Daoy (cell line): Measurements from ENCODE around the gene UBALD1. TPM values are rescaled to one million over a fixed set of nuclear protein-coding genes. Genes with fewer than 3 reads are reported as not detected.
"Not testable (repeated sequence)": the region's sequence is repeated elsewhere in the genome, so short reads cannot be mapped to it uniquely, and the experiment has no call there.

Experiments
- DNase-seq: peaks from one replicate; pipeline ENCODE4 v3.0.0-alpha.2; 2015; ENCODE audit warnings: low read depth
- total RNA-seq: library from RNA; depleted of rRNA; stranded (reverse); fragments of >200 nt; shearing (Covaris generic); gene quantifications from 2 replicates; pipeline ENCODE4 v1.2.3, GENCODE V29; 2014

Gene UBALD1
- total RNA-seq, 1 experiment from 2014 or later, result 16.3 TPM

DNA sequence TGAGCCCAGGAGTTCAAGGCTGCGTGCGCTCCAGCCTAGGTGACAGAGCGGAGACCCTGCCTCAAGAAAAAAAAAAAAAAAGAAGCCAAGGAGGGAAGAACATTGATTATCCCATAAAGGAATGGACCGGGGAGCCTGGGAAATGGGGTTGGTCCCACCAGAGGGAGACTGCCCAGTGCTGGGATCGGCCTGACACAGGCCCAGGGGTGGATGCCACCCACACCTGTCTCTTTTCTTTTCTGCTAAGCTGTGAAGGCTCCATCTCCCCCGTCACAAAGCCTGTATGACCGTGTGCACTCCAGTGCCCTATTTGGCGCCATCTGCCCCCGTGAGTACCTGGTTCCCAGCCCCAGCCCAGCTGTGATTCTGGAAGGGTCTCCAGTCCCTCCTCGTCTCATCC, 15.7 kb downstream of the UBALD1 start:
- DNase-seq, result no peak

DNA sequence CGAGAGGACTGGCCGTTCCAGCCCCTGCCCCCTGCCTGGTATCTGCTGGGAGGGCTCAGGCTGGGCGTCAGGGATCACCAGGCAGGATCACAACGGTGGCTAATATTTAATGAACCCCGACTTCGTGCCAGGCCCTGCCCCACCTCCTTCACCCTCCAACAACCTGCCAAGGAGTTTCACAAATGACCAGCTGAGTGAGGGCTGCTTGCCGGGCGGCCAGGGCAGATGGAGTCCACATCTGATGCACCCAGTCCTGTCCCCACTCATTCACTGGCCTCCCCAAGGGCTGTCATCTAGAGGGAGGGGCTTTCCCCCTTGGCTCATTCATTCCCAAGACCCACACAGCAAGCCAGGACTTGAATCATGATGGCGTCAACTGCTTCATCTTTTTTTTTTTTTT, 17.5 kb downstream of the UBALD1 start:
- no peak for DNase-seq

DNA sequence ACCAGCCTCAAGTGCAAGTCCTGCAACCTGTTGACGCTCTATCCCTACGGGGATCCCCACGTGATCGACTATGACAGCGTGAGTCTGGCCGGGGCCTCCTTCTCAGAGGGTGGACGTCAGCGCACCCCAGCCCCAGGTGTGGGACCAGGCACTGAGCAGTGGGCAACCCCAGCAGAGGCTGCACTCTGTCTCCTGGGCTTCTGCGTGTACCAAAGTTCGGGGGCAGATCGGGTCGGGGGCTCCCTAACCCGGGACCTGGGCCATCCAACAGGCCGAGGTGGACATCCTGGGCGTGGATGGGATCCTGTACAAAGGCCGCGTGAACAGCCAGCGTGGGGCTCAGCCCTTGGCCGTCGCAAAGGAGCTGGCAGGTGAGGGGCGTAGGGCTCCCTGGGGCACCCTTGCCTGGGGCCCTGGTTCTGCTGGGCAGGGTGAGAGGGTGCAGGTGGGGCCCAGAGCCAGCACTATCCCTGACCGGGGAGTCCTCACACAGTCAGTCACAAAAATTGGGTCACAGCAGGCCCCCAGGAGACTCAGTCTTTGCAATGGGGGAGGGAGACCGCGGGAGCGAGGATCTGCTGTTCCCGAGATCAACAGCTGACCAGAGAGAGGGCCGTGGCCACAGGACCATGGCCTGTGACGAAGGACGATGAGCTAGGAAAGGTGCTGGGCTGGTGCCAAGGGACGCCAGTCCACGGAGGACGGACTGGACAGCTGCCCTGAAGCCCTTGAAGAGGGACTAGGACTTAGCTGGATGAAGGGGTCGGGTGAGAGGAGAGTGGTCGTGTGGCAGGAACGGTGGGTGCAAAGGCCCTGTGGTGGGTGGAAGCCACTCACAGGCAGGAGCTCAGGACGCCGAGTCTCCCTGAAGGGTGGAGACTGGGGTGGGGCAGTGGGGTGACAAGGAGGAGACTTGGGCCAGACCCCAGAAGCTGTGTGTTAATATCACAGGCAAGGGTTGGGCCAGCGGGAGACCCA, 20.0 kb downstream of the UBALD1 start:
- no peak for DNase-seq

DNA sequence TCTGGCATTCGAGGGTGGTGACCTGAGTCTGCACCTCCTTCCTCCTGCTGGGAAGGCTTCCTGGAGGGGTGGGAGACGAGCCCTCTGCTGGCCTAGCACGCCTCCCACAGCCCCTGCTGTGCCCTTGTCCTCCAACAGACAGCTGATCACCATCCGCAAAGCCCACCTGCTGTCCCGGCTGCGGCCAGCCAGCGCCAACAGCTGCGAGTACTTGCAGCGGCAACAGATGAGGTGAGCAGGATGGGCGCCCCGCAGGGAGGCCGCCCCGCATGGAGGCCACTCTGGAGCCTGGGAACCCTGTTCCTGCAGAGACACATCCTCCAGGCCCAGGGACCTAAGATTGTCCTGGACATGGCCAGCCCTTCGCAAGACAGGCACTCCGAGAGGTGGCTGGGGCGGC, 21.6 kb downstream of the UBALD1 start:
- no peak for DNase-seq

DNA sequence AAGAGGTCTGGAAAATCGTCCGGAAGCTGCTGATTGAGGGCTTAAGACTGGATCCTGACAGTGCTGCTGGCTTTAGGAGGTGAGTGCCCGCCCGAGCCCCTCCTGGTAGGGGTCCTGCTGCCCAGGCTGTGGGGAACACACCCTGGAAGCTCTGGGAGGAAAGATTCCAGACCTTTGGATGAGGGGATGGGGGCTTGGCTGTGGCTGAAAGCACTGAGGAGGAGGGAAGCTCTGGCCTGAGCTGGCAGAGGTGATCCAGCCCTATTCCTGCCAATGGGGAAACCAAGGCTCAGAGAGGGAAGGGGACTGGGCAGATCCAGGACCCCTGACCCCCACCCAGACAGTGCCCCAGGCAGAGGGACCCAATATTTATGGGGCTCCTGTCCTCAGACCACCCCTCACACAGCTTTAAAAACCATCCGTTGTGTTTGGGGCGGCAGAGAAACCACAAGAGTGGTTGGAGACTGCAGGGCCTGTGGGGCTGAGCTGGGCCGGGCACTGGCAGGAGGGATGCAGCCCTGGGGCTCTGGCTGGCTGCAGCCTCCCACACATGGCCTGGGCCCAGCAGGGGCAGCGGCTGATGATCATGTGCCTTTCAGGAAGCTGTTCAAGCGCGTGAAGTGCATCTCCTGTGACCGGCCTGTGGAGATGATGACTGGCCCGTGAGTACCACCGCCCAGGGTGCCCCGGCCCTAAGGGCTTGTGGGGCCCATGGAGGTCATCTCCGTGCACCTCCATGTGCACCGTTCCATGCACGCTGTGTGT, 22.8 kb downstream of the UBALD1 start:
- DNase-seq, result no peak

DNA sequence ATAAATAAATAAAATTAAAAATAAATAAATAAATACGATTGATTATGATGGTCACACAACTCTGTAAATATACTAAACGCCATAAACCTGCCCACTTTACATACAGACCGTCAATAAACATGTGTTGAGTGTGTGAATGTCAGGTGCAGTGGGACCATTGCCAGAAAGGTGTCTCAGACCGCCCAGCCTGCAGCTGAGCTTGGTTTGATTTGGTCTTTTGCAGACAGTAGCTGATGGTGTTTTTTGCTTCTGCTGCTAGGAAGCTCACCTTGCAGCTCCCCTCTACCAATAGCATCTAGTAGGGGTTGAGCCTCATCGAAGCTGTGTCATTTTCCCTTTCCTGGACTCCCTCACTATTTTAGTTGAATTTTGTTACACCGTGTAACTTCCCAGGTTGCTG, 23.5 kb downstream of the UBALD1 start:
- no peak for DNase-seq

DNA sequence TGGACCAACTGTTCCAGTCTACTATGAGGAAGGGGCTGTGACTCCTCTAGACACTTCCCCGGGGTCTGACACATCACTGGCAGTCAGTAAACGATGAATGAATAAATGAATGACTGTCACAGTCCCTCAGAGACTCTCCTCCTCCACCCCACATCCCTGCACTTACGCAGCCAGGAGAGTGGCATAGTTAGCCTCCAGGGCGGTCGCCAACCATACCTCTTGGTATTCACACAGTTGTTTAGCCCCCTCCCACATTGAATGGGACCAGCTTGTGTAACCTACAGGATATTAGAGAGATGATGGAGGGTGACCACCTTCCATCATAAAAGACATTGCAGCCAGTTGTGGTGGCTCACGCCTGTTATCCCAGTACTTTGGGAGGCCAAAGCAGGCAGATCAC, 25.7 kb downstream of the UBALD1 start:
- DNase-seq, result no peak

DNA sequence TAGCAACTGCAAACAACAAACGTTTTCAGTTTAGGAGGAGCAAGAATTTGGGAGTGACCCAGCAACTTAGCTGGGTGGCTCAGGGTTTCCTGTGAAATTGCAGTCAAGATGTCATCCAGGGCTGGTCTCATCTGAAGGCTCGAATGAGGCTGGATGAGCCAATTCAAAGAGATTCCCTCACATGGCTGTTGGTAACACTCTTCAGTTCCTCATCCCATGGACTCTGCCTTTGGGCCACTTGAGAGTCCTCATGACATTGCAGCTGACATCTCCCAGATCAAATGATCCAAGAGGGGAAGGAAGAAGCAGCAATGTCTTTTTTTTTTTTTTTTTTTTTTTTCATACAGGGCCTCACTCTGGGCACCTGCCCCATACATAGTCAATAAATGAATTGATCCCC, 26.3 kb downstream of the UBALD1 start:
- no peak for DNase-seq

DNA sequence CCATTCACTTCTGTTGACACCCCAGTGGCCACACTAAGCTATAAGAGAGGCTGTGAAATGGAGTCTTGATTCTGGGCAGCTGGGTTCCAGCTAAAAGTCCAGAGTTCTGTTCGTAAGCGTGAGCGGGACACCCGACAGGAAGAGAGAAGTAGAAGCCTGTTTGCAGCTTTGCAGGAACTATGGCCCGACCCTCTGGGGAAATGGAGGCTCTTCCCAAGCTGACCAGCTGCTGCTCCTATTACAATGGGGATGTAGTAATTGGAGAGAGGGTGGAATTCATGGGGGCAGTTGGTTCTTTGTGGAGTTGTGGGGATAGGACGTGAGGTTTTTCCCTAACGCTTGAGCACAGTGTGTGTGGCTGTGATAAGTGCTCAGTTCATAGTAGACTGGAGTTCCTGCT, 28.4 kb downstream of the UBALD1 start:
- DNase-seq, result no peak

DNA sequence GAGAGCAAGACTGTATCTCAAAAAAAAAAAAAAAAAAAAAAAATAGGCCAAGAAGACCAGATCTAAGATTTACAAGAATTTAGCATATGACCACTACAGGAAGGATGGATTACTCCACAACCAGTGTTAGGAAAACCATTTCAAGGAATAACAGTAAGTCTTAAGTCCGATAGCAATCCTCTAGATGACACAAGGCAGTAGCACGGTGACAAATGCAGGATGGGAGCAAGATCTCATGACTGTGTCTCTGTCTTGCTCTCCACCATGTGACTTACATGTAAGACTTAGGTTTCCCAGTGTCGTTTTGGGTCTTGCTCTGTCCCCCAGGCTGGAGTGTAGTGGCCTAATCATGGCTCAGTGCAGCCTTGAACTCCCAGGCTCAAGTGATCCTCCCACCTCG, 30.8 kb downstream of the UBALD1 start:
- no peak for DNase-seq

DNA sequence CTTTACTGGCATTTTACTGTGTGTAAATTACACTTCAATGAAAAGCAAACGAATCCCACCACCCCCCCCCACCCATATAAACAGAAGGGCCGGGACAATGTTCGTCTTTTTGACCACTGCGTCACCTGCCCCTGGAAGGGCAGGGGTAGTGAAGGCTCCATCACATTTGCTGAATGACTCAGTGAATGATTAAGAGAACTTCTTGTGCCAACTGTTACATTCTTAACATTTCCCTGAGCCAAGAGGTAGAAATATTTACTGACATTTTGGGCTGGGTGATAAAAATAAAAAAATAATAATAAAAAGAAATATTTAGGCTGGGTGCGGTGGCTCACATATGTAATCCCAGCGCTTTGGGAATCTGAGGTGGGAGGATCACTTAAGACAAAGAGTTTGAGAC, 34.4 kb downstream of the UBALD1 start:
- DNase-seq, result no peak

DNA sequence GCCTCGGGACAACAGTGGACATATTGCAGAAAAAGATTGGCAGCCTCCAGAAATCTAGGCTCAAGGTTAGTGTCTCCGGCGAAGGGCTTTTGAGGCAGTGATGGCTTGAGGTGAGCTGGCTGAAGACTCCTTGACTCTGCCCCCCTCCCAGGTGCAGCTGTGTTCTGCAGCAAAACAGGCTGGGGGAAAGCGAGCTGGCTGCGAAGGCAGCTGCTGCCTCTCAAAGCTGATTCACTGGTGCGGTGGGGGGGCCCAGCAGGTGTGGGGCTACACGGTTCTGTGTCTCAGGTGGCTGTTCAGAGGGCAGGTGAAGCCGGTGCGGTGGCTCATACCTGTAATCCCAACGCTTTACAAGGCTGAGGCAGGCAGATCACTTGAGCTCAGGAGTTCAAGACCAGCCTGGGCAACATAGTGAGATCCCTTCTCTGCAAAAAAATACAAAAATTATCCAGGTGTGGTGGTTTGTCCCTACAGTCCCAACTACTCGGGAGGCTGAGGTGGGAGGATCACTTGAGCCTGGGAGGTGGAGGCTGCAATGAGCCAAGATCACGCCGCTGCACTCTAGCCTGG, 35.6 kb downstream of the UBALD1 start:
- no peak for DNase-seq

DNA sequence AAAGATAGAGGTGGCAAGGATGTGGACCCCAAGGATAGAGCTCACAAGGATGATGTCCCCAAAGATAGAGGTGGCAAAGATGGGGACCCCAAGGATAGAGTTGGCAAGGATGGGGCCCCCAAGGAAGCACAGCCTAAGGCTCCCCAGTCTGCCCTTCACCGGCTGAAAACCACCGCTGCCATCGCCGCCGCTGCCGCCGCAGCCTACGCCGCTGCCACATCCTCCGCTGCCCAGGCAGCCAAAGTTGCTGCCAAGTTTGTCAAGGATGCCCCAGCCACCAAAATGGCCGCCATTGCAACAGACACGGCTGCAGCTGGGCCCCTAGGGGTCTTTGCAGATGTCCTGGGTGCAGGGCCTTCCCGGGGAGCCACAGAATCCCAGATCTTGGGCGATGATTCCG, 38.7 kb downstream of the UBALD1 start:
- DNase-seq, result no peak

DNA sequence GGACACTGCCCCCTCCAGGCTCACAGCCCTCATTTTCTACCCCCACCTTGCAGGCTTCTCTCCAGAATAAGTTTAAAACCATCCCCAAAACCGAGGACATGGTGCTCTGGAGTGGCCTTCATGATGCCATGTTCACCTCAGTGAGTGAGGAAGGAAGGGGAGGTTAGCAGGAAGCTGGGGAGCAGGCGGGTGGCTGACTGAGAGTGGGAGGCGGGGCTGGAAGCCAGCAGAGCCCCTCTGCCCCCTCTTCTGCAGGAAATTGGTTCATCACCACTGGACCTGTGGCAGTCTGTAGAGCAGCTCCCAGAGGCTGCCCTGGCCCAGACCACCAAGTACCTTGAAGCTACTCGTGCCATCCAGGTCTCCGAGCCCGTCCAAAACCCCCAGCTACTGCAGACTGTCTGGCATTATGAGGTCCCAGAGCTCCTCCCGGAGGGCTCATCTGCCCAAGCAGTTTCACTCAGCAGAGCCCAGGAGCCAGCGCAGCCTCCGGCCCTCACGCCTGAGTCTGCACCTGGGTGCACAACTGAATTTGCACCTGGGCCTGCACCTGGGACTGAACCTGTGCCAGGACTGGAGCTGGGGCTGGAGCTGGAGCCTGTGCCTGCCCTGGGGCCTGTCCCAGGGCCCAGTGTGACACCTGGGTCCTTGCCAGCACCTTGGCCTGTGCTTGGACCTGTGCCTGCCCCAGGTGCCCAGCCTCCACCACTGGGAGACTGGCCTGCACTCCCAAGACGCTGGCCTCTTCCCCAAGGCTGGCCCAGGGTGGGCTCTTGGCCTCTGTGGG, 39.6 kb downstream of the UBALD1 start:
- DNase-seq, result no peak

DNA sequence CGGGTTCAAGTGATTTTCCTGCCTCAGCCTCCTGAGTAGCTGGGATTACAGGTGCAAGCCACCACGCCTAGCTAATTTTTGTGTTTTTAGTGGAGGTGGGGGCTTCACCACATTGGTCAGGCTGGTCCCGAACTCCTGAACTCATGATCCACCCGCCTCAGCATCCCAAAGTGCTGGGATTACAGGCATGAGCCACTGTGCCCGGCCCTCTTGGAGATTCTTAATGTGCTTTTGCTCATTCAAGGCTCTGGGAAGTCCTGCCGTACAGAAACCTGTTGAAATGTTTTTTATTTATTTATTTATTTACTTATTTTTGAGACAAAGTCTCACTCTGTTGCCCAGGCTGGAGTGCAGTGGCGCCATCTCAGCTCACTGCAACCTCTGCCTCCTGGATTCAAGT, 40.8 kb downstream of the UBALD1 start:
- not testable (repeated sequence) for DNase-seq

DNA sequence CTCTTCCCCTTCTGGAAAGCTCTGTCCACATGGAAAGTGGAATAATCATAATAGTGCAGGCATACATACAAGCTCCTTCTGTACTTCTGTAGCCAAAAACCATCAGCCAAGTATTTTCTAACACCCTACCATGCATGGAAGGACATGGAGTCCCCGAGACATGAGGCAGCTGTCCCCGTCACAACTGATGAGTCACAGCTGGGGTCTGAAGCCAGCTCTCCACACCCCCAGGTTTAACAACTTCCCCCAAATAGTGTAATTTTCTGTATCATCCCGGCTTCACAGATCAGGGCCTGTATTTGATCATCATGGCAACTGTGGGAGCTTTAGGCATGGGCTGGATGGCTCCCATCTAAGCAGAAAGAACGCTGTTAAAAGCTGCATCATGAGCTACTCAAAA, 42.0 kb downstream of the UBALD1 start:
- DNase-seq, result no peak

DNA sequence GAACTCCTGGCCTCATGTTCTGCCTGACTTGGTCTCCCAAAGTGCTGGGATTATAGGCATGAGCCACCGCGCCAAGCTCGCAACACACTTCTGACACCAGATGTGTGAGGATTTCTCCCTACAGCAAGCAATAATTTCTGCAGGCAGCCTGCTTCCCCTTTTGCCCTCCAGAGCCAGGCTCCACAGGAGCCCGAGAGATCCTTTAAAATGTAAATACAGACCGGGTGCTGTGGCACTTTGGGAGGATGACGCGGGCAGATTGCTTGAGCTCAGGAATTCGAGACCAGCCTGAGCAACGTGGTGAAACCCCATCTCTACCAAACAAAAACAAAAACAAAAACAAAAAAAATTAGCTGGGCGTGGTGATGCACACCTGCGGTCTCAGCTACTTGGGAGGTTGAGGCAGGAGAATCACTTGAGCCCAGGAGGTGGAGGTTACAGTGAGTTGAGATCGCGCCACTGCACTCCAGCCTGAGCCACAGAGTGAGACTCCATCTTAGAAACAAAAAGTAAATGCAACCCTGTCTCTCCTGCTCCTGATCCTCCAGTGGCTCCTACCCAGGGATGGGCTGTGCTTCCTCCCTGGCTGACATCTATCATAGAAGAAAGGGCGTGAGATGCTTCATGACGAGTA, 43.9 kb downstream of the UBALD1 start:
- DNase-seq, result no peak

DNA sequence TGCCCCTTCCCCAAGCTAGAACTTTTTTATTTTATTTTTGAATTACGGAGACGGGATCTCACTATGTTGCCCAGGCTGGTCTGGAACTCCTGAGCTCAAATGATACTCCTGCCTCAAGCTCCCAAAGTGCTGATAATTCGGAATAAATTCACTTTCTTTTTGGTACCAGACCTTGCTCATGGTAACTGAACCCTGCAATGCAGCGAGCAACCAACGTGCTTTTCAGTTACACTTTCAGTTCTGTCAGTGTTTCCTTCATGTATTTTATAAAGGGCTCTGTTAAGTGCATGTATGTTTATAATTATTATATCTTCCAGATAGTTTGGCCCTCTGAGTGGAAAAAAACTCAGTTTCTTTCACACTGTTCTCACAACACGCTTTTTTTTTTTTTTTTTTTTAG, 44.6 kb downstream of the UBALD1 start:
- DNase-seq, result no peak

DNA sequence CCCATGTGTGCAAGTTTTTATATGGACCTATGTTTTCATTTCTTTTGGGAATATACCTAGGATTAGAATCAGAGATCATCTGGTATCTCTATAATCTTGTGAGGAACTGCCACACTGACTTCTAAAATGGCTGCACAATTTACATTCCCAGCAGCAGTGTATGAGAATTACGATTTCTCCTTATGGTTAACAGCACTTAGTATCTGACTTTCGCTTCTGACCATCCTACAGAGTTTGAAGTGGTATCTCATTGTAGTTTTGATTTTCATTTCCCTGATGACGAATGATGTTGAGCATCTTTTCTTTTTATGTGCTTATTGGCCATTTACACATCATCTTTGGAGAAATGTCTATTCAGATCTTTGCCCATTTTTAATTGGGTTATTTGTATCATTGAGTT, 48.5 kb downstream of the UBALD1 start:
- no peak for DNase-seq

DNA sequence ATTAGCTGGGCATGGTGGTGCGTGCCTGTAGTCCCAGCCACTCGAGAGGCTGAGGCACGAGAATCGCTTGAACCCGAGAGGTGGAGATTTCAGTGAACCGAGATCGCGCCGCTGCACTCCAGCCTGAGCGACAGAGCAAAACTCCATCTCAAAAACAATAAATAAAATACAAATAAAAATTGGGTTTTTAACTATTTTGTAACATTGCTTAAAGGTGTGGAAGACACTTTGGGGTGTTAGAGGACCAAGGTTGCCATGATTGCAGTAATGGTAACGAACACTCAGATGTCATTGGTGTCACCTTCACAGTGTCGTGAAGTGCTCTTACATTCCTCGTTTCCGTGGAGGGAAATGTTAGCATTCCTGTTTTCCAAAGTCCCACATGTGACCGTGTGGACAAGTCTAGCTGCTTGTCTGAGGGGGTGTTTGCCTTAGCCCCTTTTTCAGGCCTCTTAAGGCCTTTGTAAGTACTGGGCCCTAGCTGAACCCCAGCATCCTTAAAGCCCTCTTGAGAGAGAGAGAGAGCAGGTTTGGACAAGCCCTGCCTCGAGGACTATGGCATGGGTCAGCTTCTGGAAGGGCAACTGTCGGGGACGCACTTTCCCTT, 49.9 kb downstream of the UBALD1 start:
- no peak for DNase-seq

DNA sequence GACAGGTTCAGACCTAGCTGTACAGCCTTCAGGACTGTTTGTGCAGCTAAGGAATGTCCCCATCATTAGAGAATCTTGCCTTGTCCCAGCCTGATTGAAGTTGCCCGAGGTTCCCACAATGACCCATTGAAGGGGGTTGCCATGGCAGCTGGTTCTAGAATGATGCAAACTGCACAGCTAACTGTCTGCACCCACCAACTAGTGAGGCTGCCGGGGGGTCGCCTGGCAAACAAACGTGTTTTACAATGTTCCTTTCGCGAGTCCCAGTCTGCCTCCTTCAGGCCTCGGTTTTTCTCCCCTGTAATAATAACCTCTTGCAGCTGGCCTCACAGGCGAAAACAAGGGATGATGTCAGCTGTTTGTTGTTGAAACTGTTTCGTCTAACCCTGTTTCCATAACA, 53.1 kb downstream of the UBALD1 start:
- no peak for DNase-seq
